ENCODE data around the gene GPR34. TPM values are rescaled to one million over a fixed set of nuclear protein-coding genes. Genes with fewer than 3 reads are reported as not detected.
"Not testable (repeated sequence)": the region's sequence is repeated elsewhere in the genome, so short reads cannot be mapped to it uniquely, and the experiment has no call there.

GPR34 gene
- total RNA-seq (10 to 100 TPM; 18.3 to 22.7 TPM), polyA plus RNA-seq (10 to 100 TPM in 1 of 2 donors, 1 to 10 TPM in 1; 4.4 to 36.2 TPM)
- long read RNA-seq, donor 1, transcript GPR34-202 (3 exons, 1,928 nt): major isoform, 17 of 27 reads
- long read RNA-seq, donor 1, partial matches to known transcripts: 2 of 27 reads
- long read RNA-seq, donor 1, other reads (novel, unspliced or antisense): 6 of 27 reads
- long read RNA-seq, donor 2, transcript GPR34-202 (3 exons, 1,928 nt): major isoform, 8 of 15 reads
- long read RNA-seq, donor 2, partial matches to known transcripts: 1 of 15 reads
- long read RNA-seq, donor 2, other reads (novel, unspliced or antisense): 4 of 15 reads

DNA sequence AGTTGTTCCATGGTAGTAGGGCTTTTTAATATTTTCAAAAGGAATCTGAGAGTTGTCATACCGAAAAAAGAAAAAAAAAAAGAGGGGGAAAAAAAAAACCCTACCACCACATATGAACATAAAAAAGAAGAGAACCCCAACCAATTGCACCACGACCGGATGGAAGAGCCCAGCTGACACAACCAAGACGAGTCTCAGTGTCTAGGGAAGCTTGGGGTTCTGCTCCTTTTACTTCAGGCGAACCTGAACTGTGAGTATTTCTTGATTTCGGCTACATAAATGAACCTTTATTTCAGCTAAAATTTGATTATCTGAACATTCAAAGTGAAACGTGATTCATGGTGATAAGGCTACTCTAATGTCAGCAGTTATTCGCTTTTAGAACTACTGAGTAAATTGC is at the start of gene GPR34:
TSS of gene GPR34 (plus strand) at position 139 of the 400 bp plus-strand sequence. CDS start 6,661 bp downstream, outside the sequence.
- WGBS, 2 donors: 43 to 48% methylated on average over 8 of the region's 8 CpGs
- H3K36me3 ChIP-seq (ENCODE audit: control insufficient read depth in 1 of 2, insufficient read depth in 2 of 2, low read length in 1 of 2): no peaks in the 10 kb centered on the region
- no peak for ATAC-seq (ENCODE audit: low FRiP score)
- no peak within 1 kb of the TSS for H3K27ac ChIP-seq (ENCODE audit: low read depth in 1 of 2, low read length in 2 of 2)
- no peak within 1 kb of the TSS for H3K4me3 ChIP-seq (ENCODE audit: low read length in 2 of 2)
- no peaks in the 10 kb centered on the region for H3K9me3 ChIP-seq (ENCODE audit: control insufficient read depth, low read length)
- intact Hi-C loops (cut with DNase I): no loop called here
- DNase-seq: no peak
- H3K27me3 ChIP-seq (ENCODE audit: control insufficient read depth in 1 of 2, insufficient read depth in 2 of 2, low read length in 1 of 2): no peaks in the 10 kb centered on the region
- no peaks in the 10 kb centered on the region for H3K4me1 ChIP-seq (ENCODE audit: control insufficient read depth in 1 of 2, insufficient read depth in 2 of 2, low read length in 2 of 2)

DNA sequence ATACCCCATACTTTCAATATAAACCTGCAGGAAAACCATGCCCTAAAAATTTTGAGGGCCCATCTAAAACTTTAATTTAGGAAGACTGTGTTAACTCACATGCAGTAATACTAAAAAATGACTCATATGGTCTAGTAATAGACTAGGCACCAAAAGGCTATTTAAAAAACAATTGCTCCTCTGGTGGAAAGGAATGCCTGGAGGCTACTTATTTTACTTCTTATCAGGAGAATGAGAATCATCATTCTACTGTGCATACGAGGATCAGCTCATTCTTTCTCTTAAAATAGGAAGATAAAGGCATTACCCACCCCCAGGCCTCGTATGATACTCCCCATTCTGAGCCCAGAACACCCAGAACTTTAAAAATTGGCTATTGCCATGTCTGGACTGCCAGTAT is 42.6 kb upstream of the GPR34 start:
- H3K27me3 ChIP-seq (ENCODE audit: control insufficient read depth in 1 of 2, insufficient read depth in 2 of 2, low read length in 1 of 2); H3K27ac ChIP-seq (ENCODE audit: low read depth in 1 of 2, low read length in 2 of 2); H3K36me3 ChIP-seq (ENCODE audit: control insufficient read depth in 1 of 2, insufficient read depth in 2 of 2, low read length in 1 of 2); ATAC-seq (ENCODE audit: low FRiP score); H3K9me3 ChIP-seq (ENCODE audit: control insufficient read depth, low read length); intact Hi-C loops (cut with DNase I); H3K4me3 ChIP-seq (ENCODE audit: low read length in 2 of 2); DNase-seq; H3K4me1 ChIP-seq (ENCODE audit: control insufficient read depth in 1 of 2, insufficient read depth in 2 of 2, low read length in 2 of 2): not testable (repeated sequence)
- WGBS, 2 donors: 27 to 43% methylated on average over 2 of the region's 2 CpGs

DNA sequence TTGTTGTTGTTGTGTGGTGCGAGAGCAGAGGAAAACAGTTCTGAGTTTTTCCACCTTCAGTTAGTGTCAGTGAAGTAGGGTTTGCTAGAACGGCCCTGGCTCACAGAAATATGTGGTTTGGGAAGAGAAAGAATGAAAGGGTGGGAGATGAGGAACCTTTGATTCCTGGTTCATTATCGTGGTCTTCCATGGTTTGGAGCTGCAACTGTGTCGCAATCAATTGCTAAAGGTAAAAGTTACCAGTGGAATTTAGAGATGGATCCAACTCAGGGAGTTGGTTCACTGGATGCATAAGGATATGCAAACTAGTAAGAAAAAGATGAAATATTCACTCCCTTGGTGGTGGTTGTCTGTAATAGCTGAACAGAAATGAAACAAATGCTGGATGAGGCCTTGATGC is 35.6 kb upstream of the GPR34 start:
- DNase-seq (no peak), ATAC-seq (ENCODE audit: low FRiP score) (no peak)
- Histone ChIP-seq H3K36me3 (ENCODE audit: control insufficient read depth in 1 of 2, insufficient read depth in 2 of 2, low read length in 1 of 2) (no peaks in the 10 kb centered on the region), H3K4me1 (ENCODE audit: control insufficient read depth in 1 of 2, insufficient read depth in 2 of 2, low read length in 2 of 2) (no peaks in the 10 kb centered on the region), H3K27ac (ENCODE audit: low read depth in 1 of 2, low read length in 2 of 2) (no peak overlapping the region), H3K9me3 (ENCODE audit: control insufficient read depth, low read length) (no peaks in the 10 kb centered on the region), H3K4me3 (ENCODE audit: low read length in 2 of 2) (no peak overlapping the region), H3K27me3 (ENCODE audit: control insufficient read depth in 1 of 2, insufficient read depth in 2 of 2, low read length in 1 of 2) (no peaks in the 10 kb centered on the region)
- intact Hi-C loops (cut with DNase I): no loop called here
- 76 to 99% methylated on average over 4 of the region's 4 CpGs for WGBS, 2 donors

- WGBS, 2 donors: 63 to 70% methylated on average over 4 of the region's 4 CpGs
- Histone ChIP-seq H3K4me3 (ENCODE audit: low read length in 2 of 2) (no peak overlapping the region), H3K27me3 (ENCODE audit: control insufficient read depth in 1 of 2, insufficient read depth in 2 of 2, low read length in 1 of 2) (no peaks in the 10 kb centered on the region), H3K27ac (ENCODE audit: low read depth in 1 of 2, low read length in 2 of 2) (peak overlapping the region in 1 of 2 donors; percentile 36), H3K9me3 (ENCODE audit: control insufficient read depth, low read length) (no peaks in the 10 kb centered on the region), H3K36me3 (ENCODE audit: control insufficient read depth in 1 of 2, insufficient read depth in 2 of 2, low read length in 1 of 2) (no peaks in the 10 kb centered on the region), H3K4me1 (ENCODE audit: control insufficient read depth in 1 of 2, insufficient read depth in 2 of 2, low read length in 2 of 2) (no peaks in the 10 kb centered on the region)
- DNase-seq (no peak), ATAC-seq (ENCODE audit: low FRiP score) (no peak)
- intact Hi-C loops (cut with DNase I): no loop called here
Measured at GRCh38 chrX:41655101-41655500, 33.7 kb upstream of the GPR34 start.

DNA sequence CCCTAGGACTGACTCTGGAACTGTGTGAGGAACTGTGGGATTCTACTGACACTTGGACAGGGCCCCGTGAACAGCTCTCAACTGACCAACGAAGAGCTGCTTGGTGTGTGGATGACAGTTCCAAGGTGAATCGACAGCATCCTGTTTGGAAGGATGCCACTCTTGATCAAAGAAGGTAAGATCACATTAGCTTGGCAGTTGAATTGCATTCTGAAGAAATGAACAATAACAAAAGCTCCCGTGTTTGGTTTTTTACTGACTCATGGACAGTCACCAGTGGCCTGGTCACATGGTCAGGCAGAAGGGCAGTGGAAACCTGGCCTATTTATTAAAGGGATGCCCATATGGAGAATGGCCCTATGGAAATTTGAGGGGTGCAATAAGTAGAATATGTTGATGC is 33.1 kb upstream of the GPR34 start:
- ATAC-seq (ENCODE audit: low FRiP score) (no peak), DNase-seq (no peak)
- Histone ChIP-seq H3K27me3 (ENCODE audit: control insufficient read depth in 1 of 2, insufficient read depth in 2 of 2, low read length in 1 of 2) (no peaks in the 10 kb centered on the region), H3K27ac (ENCODE audit: low read depth in 1 of 2, low read length in 2 of 2) (no peak overlapping the region), H3K4me1 (ENCODE audit: control insufficient read depth in 1 of 2, insufficient read depth in 2 of 2, low read length in 2 of 2) (no peaks in the 10 kb centered on the region), H3K4me3 (ENCODE audit: low read length in 2 of 2) (no peak overlapping the region), H3K36me3 (ENCODE audit: control insufficient read depth in 1 of 2, insufficient read depth in 2 of 2, low read length in 1 of 2) (no peaks in the 10 kb centered on the region), H3K9me3 (ENCODE audit: control insufficient read depth, low read length) (no peaks in the 10 kb centered on the region)
- intact Hi-C loops (cut with DNase I): no loop called here
- WGBS, 2 donors: 65 to 66% methylated on average over 4 of the region's 4 CpGs

DNA sequence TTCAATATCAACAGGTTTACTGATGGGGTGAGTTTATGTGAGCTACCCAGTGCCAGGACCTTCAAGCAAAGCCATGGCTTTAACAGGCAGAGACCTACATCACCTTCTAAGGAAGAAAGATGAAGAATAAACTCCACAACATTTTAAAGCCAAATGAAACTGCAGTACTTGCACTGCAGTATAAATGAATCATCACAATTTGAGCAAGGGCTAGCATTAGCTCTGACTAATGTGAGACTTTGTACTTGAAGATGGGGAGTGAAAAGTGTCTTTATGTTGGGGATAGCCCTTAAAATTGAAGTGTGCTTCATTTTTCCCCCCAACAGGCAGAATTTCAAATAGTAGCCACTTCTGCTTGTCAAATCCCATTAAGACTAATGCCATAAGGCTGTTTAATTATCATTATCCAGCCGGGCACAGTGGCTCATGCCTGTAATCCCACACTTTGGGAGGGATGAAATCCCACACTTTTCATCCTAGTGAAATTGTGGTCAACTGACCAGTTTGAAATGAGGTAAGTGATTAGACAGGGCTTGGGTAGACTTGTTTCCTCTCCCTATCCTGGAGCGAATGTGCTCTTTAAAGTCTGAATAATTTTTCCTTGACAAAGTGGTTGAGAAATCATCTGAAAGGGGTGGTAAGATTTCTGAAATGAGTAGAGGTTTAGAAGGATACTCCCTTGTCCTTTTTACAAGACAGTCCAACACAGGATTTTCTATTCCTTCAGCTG is 27.2 kb upstream of the GPR34 start:
- intact Hi-C loops (cut with DNase I): no loop called here
- peak overlapping the region; percentile 82 to 87 for H3K27ac ChIP-seq (ENCODE audit: low read depth in 1 of 2, low read length in 2 of 2)

DNA sequence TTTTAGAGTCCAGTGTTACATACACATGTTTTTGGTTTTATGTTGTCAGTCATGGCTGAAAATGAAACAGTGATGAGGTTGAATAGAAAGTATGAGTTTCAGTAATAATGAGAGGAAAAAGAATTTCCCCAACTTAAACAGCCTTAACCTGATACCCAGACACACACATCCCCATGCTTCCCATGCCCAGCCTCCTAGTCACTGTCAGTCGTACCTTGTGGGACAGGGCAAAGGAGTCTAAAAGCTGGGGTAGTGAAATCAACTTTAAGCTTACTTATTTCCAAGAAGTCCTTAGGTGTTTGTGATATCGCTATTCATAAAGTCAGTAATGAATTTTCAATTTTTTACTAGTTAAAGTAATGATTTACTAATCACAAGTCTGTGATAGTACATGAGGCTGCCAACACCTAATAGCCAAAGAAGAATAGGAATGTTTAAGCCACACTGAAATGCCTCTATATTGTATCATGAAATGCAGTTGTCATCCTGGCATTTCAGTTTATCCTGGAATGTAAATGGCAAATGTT is 24.3 kb upstream of the GPR34 start:
- intact Hi-C loops (cut with DNase I): no loop called here
- no peaks in the 10 kb centered on the region for H3K36me3 ChIP-seq (ENCODE audit: control insufficient read depth in 1 of 2, insufficient read depth in 2 of 2, low read length in 1 of 2)
- H3K4me3 ChIP-seq (ENCODE audit: low read length in 2 of 2): no peak overlapping the region
- DNase-seq (no peak), ATAC-seq (ENCODE audit: low FRiP score) (no peak)
- 72 to 76% methylated on average over 2 of the region's 2 CpGs for WGBS, 2 donors
- H3K4me1 ChIP-seq (ENCODE audit: control insufficient read depth in 1 of 2, insufficient read depth in 2 of 2, low read length in 2 of 2): peaks cover 2 to 3% of the 10 kb centered on the region in 2 donors
- H3K27me3 ChIP-seq (ENCODE audit: control insufficient read depth in 1 of 2, insufficient read depth in 2 of 2, low read length in 1 of 2): no peaks in the 10 kb centered on the region
- no peaks in the 10 kb centered on the region for H3K9me3 ChIP-seq (ENCODE audit: control insufficient read depth, low read length)
- peak overlapping the region; percentile 51 to 60 for H3K27ac ChIP-seq (ENCODE audit: low read depth in 1 of 2, low read length in 2 of 2)

More for the DNA sequence above, 27.2 kb upstream of the GPR34 start:
- Histone ChIP-seq H3K9me3 (ENCODE audit: control insufficient read depth, low read length) (no peaks in the 10 kb centered on the region), H3K4me3 (ENCODE audit: low read length in 2 of 2) (no peak overlapping the region), H3K36me3 (ENCODE audit: control insufficient read depth in 1 of 2, insufficient read depth in 2 of 2, low read length in 1 of 2) (no peaks in the 10 kb centered on the region), H3K27me3 (ENCODE audit: control insufficient read depth in 1 of 2, insufficient read depth in 2 of 2, low read length in 1 of 2) (no peaks in the 10 kb centered on the region), H3K4me1 (ENCODE audit: control insufficient read depth in 1 of 2, insufficient read depth in 2 of 2, low read length in 2 of 2) (peaks cover 2 to 3% of the 10 kb centered on the region in 2 donors)
- no peak for DNase-seq
- 35 to 41% methylated on average over 2 of the region's 2 CpGs for WGBS, 2 donors
- peak; percentile 43 for ATAC-seq (ENCODE audit: low FRiP score)

GRCh38 chrX:41664908-41665307 is 23.9 kb upstream of the GPR34 start:
- H3K36me3 ChIP-seq (ENCODE audit: control insufficient read depth in 1 of 2, insufficient read depth in 2 of 2, low read length in 1 of 2): no peaks in the 10 kb centered on the region
- no peak overlapping the region for H3K27ac ChIP-seq (ENCODE audit: low read depth in 1 of 2, low read length in 2 of 2)
- DNase-seq (no peak), ATAC-seq (ENCODE audit: low FRiP score) (no peak)
- no peaks in the 10 kb centered on the region for H3K27me3 ChIP-seq (ENCODE audit: control insufficient read depth in 1 of 2, insufficient read depth in 2 of 2, low read length in 1 of 2)
- intact Hi-C loops (cut with DNase I): no loop called here
- H3K9me3 ChIP-seq (ENCODE audit: control insufficient read depth, low read length): no peaks in the 10 kb centered on the region
- H3K4me3 ChIP-seq (ENCODE audit: low read length in 2 of 2): no peak overlapping the region
- H3K4me1 ChIP-seq (ENCODE audit: control insufficient read depth in 1 of 2, insufficient read depth in 2 of 2, low read length in 2 of 2): peaks cover 2 to 3% of the 10 kb centered on the region in 2 donors

GRCh38 chrX:41665686-41666085 is 23.1 kb upstream of the GPR34 start:
- Histone ChIP-seq H3K4me1 (ENCODE audit: control insufficient read depth in 1 of 2, insufficient read depth in 2 of 2, low read length in 2 of 2) (peaks cover 2 to 3% of the 10 kb centered on the region in 2 donors), H3K4me3 (ENCODE audit: low read length in 2 of 2) (no peak overlapping the region), H3K9me3 (ENCODE audit: control insufficient read depth, low read length) (no peaks in the 10 kb centered on the region), H3K27me3 (ENCODE audit: control insufficient read depth in 1 of 2, insufficient read depth in 2 of 2, low read length in 1 of 2) (no peaks in the 10 kb centered on the region), H3K27ac (ENCODE audit: low read depth in 1 of 2, low read length in 2 of 2) (no peak overlapping the region), H3K36me3 (ENCODE audit: control insufficient read depth in 1 of 2, insufficient read depth in 2 of 2, low read length in 1 of 2) (no peaks in the 10 kb centered on the region)
- intact Hi-C loops (cut with DNase I): no loop called here
- DNase-seq (no peak), ATAC-seq (ENCODE audit: low FRiP score) (no peak)
- WGBS, 2 donors: 23 to 47% methylated on average over 2 of the region's 2 CpGs
